Ascending aorta (tissue), 2 donors: ENCODE results near the gene POPDC3. TPM values are rescaled to one million over a fixed set of nuclear protein-coding genes. Genes with fewer than 3 reads are reported as not detected.

ENCODE experiments used
- DNase-seq, 2 donors: peaks; one replicate each; pipeline ENCODE4 v3.0.0-alpha.2; 2019; ENCODE audit warnings: low spot score in 2 of 2
- H3K27ac ChIP-seq, 2 donors: fragments of 200-600 bp; sonication (generic); one replicate each; pipeline ENCODE4 v1.5.1; 2016 to 2017; ENCODE audit warnings: mild to moderate bottlenecking in 1 of 2
- H3K27me3 ChIP-seq: fragments of 200-600 bp; sonication (generic); one replicate; pipeline ENCODE4 v1.5.1; 2017
- H3K36me3 ChIP-seq, 2 donors: fragments of 200-600 bp; sonication (generic); one replicate each; pipeline ENCODE4 v1.5.1; 2016
- H3K4me1 ChIP-seq, 2 donors: fragments of 200-600 bp; sonication (generic); one replicate each; pipeline ENCODE4 v1.5.1; 2016 to 2017; ENCODE audit warnings: mild to moderate bottlenecking in 1 of 2
- H3K4me3 ChIP-seq, 2 donors: fragments of 200-600 bp; sonication (generic); one replicate each; pipeline ENCODE4 v1.5.1; 2016 to 2017; ENCODE audit warnings: mild to moderate bottlenecking in 1 of 2
- H3K9me3 ChIP-seq, 2 donors: fragments of 200-600 bp; sonication (generic); one replicate each; pipeline ENCODE4 v1.5.1; 2016
- intact Hi-C: fragments of 100-400 bp; cut with DNase I; formaldehyde crosslinking; loops from one replicate; pipeline ENCODE4 v1.15.1; 2023
- total RNA-seq: library from RNA; depleted of rRNA; stranded (reverse); fragments of >200 nt; gene quantifications from one replicate; pipeline ENCODE4 v1.1.0, GENCODE V29; 2016
- TF ChIP-seq, protein P1 (sequence below), 3 experiments: fragments of 200-600 bp in 2 of 3; fragments of 450-650 bp in 1 of 3; sonication (generic) in 2 of 3; IDR thresholded peaks; one replicate each; pipeline ENCODE4 v1.5.1; 2016 to 2019; ENCODE audit warnings: antibody characterized with exemption in 3 of 3, mild to moderate bottlenecking in 1 of 3, moderate library complexity in 1 of 3

The POPDC3 gene
- total RNA-seq, 1 donor from 2014 or later, result not detected

DNA sequence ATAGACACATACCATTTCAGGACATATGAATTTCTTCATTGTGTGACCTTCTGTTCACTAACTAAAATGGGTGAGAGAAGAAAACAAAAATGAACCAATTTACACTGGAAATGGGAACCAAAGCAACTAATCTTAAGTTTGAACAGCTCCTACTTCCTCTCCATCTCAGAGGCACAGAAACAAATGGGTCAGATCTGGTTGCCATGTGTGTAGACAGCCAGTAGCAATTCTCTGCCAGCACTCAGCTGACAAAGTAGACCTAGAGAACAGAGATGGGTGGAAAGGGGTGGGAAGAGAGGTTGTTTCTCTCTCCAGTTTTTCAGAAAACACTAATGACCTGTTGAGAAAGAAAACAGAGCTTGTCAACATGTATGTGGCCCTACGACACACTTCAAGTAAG, 14.3 kb upstream of the POPDC3 start:
- TF ChIP-seq, protein P1, sequence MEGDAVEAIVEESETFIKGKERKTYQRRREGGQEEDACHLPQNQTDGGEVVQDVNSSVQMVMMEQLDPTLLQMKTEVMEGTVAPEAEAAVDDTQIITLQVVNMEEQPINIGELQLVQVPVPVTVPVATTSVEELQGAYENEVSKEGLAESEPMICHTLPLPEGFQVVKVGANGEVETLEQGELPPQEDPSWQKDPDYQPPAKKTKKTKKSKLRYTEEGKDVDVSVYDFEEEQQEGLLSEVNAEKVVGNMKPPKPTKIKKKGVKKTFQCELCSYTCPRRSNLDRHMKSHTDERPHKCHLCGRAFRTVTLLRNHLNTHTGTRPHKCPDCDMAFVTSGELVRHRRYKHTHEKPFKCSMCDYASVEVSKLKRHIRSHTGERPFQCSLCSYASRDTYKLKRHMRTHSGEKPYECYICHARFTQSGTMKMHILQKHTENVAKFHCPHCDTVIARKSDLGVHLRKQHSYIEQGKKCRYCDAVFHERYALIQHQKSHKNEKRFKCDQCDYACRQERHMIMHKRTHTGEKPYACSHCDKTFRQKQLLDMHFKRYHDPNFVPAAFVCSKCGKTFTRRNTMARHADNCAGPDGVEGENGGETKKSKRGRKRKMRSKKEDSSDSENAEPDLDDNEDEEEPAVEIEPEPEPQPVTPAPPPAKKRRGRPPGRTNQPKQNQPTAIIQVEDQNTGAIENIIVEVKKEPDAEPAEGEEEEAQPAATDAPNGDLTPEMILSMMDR (IDR thresholded peaks at IDR 0.05), result no peak
- no peak overlapping the region for H3K27ac ChIP-seq
- DNase-seq, result no peak
- H3K4me3 ChIP-seq, result no peak overlapping the region
- no peaks in the 10 kb centered on the region for H3K36me3 ChIP-seq
- peaks cover 0 to 5% of the 10 kb centered on the region in 2 donors for H3K9me3 ChIP-seq
- intact Hi-C loops, result no loop called here
- H3K4me1 ChIP-seq, result no peaks in the 10 kb centered on the region
- H3K27me3 ChIP-seq, result no peaks in the 10 kb centered on the region

DNA sequence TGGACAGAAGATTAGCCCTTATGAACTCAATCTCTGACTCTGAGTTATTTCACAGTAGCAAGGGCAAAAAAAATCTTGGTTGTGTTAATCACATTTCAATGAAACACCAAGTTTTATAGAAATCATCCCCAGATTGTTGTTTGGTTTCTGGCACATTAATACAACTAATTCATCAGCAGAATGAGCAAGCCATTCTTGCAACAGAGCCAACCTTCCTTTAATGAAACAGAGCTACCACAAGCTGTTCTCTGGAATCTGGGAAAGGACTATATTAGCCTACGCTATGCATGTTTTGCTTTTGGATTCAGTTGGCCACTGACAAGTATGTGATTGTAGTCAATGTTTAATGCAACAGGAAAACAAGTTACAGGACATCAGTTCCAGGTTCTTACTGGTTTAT, 13.8 kb upstream of the POPDC3 start:
- peaks cover 0 to 5% of the 10 kb centered on the region in 2 donors for H3K9me3 ChIP-seq
- no peak for DNase-seq
- TF ChIP-seq, protein P1 (IDR thresholded peaks at IDR 0.05), result no peak
- no peak overlapping the region for H3K27ac ChIP-seq
- intact Hi-C loops, result no loop called here
- H3K4me1 ChIP-seq, result no peaks in the 10 kb centered on the region
- H3K4me3 ChIP-seq, result no peak overlapping the region
- no peaks in the 10 kb centered on the region for H3K27me3 ChIP-seq
- no peaks in the 10 kb centered on the region for H3K36me3 ChIP-seq

GRCh38 chr6:105192707-105193465, 13.1 kb upstream of the POPDC3 start:
- no peak for DNase-seq
- H3K4me1 ChIP-seq, result no peaks in the 10 kb centered on the region
- intact Hi-C loops, result no loop called here
- no peak overlapping the region for H3K27ac ChIP-seq
- no peaks in the 10 kb centered on the region for H3K27me3 ChIP-seq
- no peaks in the 10 kb centered on the region for H3K36me3 ChIP-seq
- TF ChIP-seq, protein P1 (IDR thresholded peaks at IDR 0.05), result no peak
- peaks cover 0 to 5% of the 10 kb centered on the region in 2 donors for H3K9me3 ChIP-seq
- no peak overlapping the region for H3K4me3 ChIP-seq

DNA sequence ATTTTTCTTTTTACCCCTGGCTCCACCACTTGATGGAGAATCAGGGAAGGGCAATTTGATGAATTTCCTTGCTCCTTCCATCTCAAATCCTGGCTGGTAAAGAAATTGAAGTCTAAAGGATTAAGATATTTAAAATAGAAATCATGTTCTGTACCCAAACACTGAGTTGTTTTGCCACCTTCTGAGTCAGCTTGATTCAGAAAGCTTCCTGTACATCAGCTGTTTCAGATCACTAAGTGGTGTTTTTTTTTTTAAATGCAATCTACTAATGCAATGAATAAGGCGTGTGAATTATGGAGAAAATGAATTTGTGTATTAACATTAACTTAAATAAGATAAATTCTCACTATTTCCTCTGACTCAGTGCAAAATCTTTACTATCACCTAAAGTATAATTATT, 11.5 kb upstream of the POPDC3 start:
- TF ChIP-seq, protein P1 (IDR thresholded peaks at IDR 0.05), result no peak
- Histone ChIP-seq H3K9me3 (no peaks in the 10 kb centered on the region), H3K27me3 (no peaks in the 10 kb centered on the region), H3K4me1 (no peaks in the 10 kb centered on the region), H3K4me3 (no peak overlapping the region), H3K27ac (no peak overlapping the region), H3K36me3 (no peaks in the 10 kb centered on the region)
- no peak for DNase-seq
- intact Hi-C loops, result no loop called here

GRCh38 chr6:105189026-105189820, 9.4 kb upstream of the POPDC3 start:
- DNase-seq, result no peak
- no peak overlapping the region for H3K4me3 ChIP-seq
- intact Hi-C loops, result no loop called here
- no peaks in the 10 kb centered on the region for H3K36me3 ChIP-seq
- TF ChIP-seq, protein P1 (IDR thresholded peaks at IDR 0.05), result no peak
- no peaks in the 10 kb centered on the region for H3K4me1 ChIP-seq
- H3K9me3 ChIP-seq, result no peaks in the 10 kb centered on the region
- no peak overlapping the region for H3K27ac ChIP-seq
- H3K27me3 ChIP-seq, result no peaks in the 10 kb centered on the region
